CD4-positive, alpha-beta T cell treated with Interleukin-4 for 1 hour (primary cell): ENCODE results near the gene UGT3A1.
A peak's percentile ranks its signal among the peaks of the same experiment; 100 is the strongest.
"Not testable (repeated sequence)": the region's sequence is repeated elsewhere in the genome, so short reads cannot be mapped to it uniquely, and the experiment has no call there.

Experiments used
- DNase-seq, 2 donors: peaks; one replicate each; pipeline ENCODE4 v3.0.0-alpha.2; 2020 to 2022

The UGT3A1 gene

GRCh38 chr5:35987776-35988175 lies 3.4 kb downstream of the UGT3A1 start:
- DNase-seq, result no peak

GRCh38 chr5:35979715-35980114 lies 11.5 kb downstream of the UGT3A1 start:
- no peak for DNase-seq

GRCh38 chr5:35976859-35977258 lies 14.3 kb downstream of the UGT3A1 start:
- not testable (repeated sequence) for DNase-seq

- DNase-seq, result no peak
These were observed 16.6 kb downstream of the UGT3A1 start for GRCh38 chr5:35974570-35974969.

- no peak for DNase-seq
These were observed 19.3 kb downstream of the UGT3A1 start for GRCh38 chr5:35971878-35972210.

- no peak for DNase-seq
These were observed 19.9 kb downstream of the UGT3A1 start for GRCh38 chr5:35971186-35971877.

- DNase-seq, result no peak
These were observed 27.8 kb downstream of the UGT3A1 start for GRCh38 chr5:35963381-35963843.

- DNase-seq, result no peak
These were observed 30.9 kb downstream of the UGT3A1 start for GRCh38 chr5:35960328-35960727.

- no peak for DNase-seq
These were observed 34.8 kb downstream of the UGT3A1 start for GRCh38 chr5:35956429-35956828.

- no peak for DNase-seq
These were observed 37.0 kb downstream of the UGT3A1 start for GRCh38 chr5:35954175-35954574.

GRCh38 chr5:35947085-35947484 lies 44.1 kb downstream of the UGT3A1 start:
- DNase-seq, result no peak

GRCh38 chr5:35939639-35940038 lies 51.6 kb downstream of the UGT3A1 start:
- no peak for DNase-seq

GRCh38 chr5:35938568-35939227 lies 52.5 kb downstream of the UGT3A1 start, which contains the start of gene CAPSL:
CAPSL (minus strand) TSS chr5:35938622; CDS start chr5:35921120, 17,502 bp downstream.
- no peak for DNase-seq

- DNase-seq, result peak; percentile 56 to 78
These were observed 64.7 kb downstream of the UGT3A1 start for GRCh38 chr5:35926389-35927051.

GRCh38 chr5:35924950-35925722 lies 66.1 kb downstream of the UGT3A1 start:
- peak; percentile 84 to 85 for DNase-seq

GRCh38 chr5:35924122-35924949 lies 66.9 kb downstream of the UGT3A1 start:
- peak in 1 of 2 donors; percentile 7 for DNase-seq

- DNase-seq, result no peak
These were observed 68.7 kb downstream of the UGT3A1 start for GRCh38 chr5:35922468-35922867.

GRCh38 chr5:35921930-35922329 lies 69.3 kb downstream of the UGT3A1 start:
- DNase-seq, result no peak

- DNase-seq, result no peak
These were observed 70.3 kb downstream of the UGT3A1 start for GRCh38 chr5:35920890-35921289.

- no peak for DNase-seq
These were observed 72.0 kb downstream of the UGT3A1 start for GRCh38 chr5:35919191-35919590.

- no peak for DNase-seq
These were observed 82.4 kb downstream of the UGT3A1 start for GRCh38 chr5:35908814-35909213.

GRCh38 chr5:35908228-35908627 lies 83.0 kb downstream of the UGT3A1 start:
- no peak for DNase-seq
